DOHH2 (cell line): ENCODE data around the gene ASAP2.

Source experiments
- H3F3A ChIP-seq: fragments of 200-600 bp; sonication (generic), shearing (Covaris generic); 2 replicates; pipeline ENCODE4 v1.6.0; 2016; ENCODE audit warnings: antibody characterized with exemption, mild to moderate bottlenecking; ENCODE audit not compliant: control insufficient read depth, insufficient read depth
- H3K27ac ChIP-seq: fragments of 200-600 bp; sonication (generic); 2 replicates; pipeline ENCODE4 v1.5.1; 2014; ENCODE audit warnings: low read depth, mild to moderate bottlenecking, low read length, moderate library complexity
- H3K27me3 ChIP-seq: fragments of 200-600 bp; sonication (generic); 2 replicates; pipeline ENCODE4 v1.6.1; 2014; ENCODE audit warnings: mild to moderate bottlenecking, low read length, mixed read lengths; ENCODE audit not compliant: control insufficient read depth
- H3K36me3 ChIP-seq: fragments of 200-600 bp; sonication (generic); 2 replicates; pipeline ENCODE4 v1.6.1; 2014; ENCODE audit warnings: mild to moderate bottlenecking, low read length, moderate library complexity, mixed read lengths; ENCODE audit not compliant: control insufficient read depth
- H3K4me1 ChIP-seq: fragments of 200-600 bp; sonication (generic); 2 replicates; pipeline ENCODE4 v1.6.1; 2014; ENCODE audit warnings: mild to moderate bottlenecking, low read length, mixed read lengths; ENCODE audit not compliant: control insufficient read depth
- H3K4me2 ChIP-seq: fragments of 200-600 bp; sonication (generic); 2 replicates; pipeline ENCODE4 v1.6.0; 2014; ENCODE audit warnings: mild to moderate bottlenecking, low read length, moderate library complexity
- H3K4me3 ChIP-seq: fragments of 200-600 bp; sonication (generic); 2 replicates; pipeline ENCODE4 v1.5.1; 2014; ENCODE audit warnings: mild to moderate bottlenecking, low read length, mixed read lengths
- H3K79me2 ChIP-seq: fragments of 200-600 bp; sonication (generic); 2 replicates; pipeline ENCODE4 v1.6.1; 2014; ENCODE audit warnings: mild to moderate bottlenecking, low read length, mixed read lengths; ENCODE audit not compliant: control insufficient read depth
- H3K9me2 ChIP-seq: fragments of 200-600 bp; sonication (generic); replicated peaks from 2 replicates; pipeline ENCODE4 v1.6.1; 2014; ENCODE audit warnings: mild to moderate bottlenecking, low read length, mixed read lengths; ENCODE audit not compliant: control insufficient read depth
- H3K9me3 ChIP-seq: fragments of 200-600 bp; sonication (generic); 2 replicates; pipeline ENCODE4 v1.6.1; 2014; ENCODE audit warnings: antibody characterized with exemption, low read length, mixed read lengths; ENCODE audit not compliant: control insufficient read depth, insufficient read depth
- H4K20me1 ChIP-seq: fragments of 200-600 bp; sonication (generic); 2 replicates; pipeline ENCODE4 v1.6.0; 2014; ENCODE audit warnings: low read depth, mild to moderate bottlenecking, antibody characterized with exemption, low read length, moderate library complexity; ENCODE audit not compliant: control insufficient read depth, insufficient read depth
- CTCF ChIP-seq: fragments of 200-600 bp; sonication (generic); IDR thresholded peaks from one replicate; pipeline ENCODE4 v1.5.1; 2014; ENCODE audit warnings: antibody characterized with exemption, mild to moderate bottlenecking, low read depth, low read length; ENCODE audit not compliant: poor library complexity, severe bottlenecking
- EZH2phosphoT487 ChIP-seq: fragments of 200-600 bp; sonication (generic); IDR thresholded peaks from 2 replicates; pipeline ENCODE4 v1.6.1; 2017; ENCODE audit warnings: borderline replicate concordance, mild to moderate bottlenecking, antibody characterized with exemption, low read length, moderate library complexity, mixed read lengths

The ASAP2 gene

GRCh38 chr2:9228088-9228751 is 21.6 kb downstream of the ASAP2 start:
- Histone ChIP-seq H3K27me3 (peaks cover 25% of the 10 kb centered on the region; the same call in 1 of the 2 replicates), H3K36me3 (no peaks in the 10 kb centered on the region), H4K20me1 (no peaks in the 10 kb centered on the region), H3K9me3 (no peaks in the 10 kb centered on the region), H3K4me3 (no peak overlapping the region), H3K9me2 (no peaks in the 10 kb centered on the region), H3K79me2 (no peaks in the 10 kb centered on the region), H3K4me2 (no peak overlapping the region), H3K27ac (no peak overlapping the region), H3K4me1 (no peaks in the 10 kb centered on the region), H3F3A (no peaks in the 10 kb centered on the region)
- TF ChIP-seq CTCF (no peak), EZH2phosphoT487 (no peak)

- H3K36me3 ChIP-seq: no peaks in the 10 kb centered on the region
- TF ChIP-seq EZH2phosphoT487: no peak
- TF ChIP-seq CTCF: no peak
- no peaks in the 10 kb centered on the region for H3K9me2 ChIP-seq
- peaks cover 26% of the 10 kb centered on the region; the same call in 1 of the 2 replicates for H3K27me3 ChIP-seq
- H3K4me2 ChIP-seq: no peak overlapping the region
- no peak overlapping the region for H3K4me3 ChIP-seq
- H3K79me2 ChIP-seq: no peaks in the 10 kb centered on the region
- no peaks in the 10 kb centered on the region for H3K9me3 ChIP-seq
- no peak overlapping the region for H3K27ac ChIP-seq
- no peaks in the 10 kb centered on the region for H3F3A ChIP-seq
- H3K4me1 ChIP-seq: no peaks in the 10 kb centered on the region
- H4K20me1 ChIP-seq: no peaks in the 10 kb centered on the region
These were observed 22.3 kb downstream of the ASAP2 start for GRCh38 chr2:9228781-9229469.

- no peaks in the 10 kb centered on the region for H3K9me3 ChIP-seq
- no peaks in the 10 kb centered on the region for H3F3A ChIP-seq
- no peaks in the 10 kb centered on the region for H4K20me1 ChIP-seq
- no peak overlapping the region for H3K27ac ChIP-seq
- H3K4me2 ChIP-seq: no peak overlapping the region
- peaks cover 26% of the 10 kb centered on the region; the same call in 1 of the 2 replicates for H3K27me3 ChIP-seq
- no peak overlapping the region for H3K4me3 ChIP-seq
- no peaks in the 10 kb centered on the region for H3K79me2 ChIP-seq
- no peaks in the 10 kb centered on the region for H3K4me1 ChIP-seq
- TF ChIP-seq EZH2phosphoT487 (no peak), CTCF (no peak)
- no peaks in the 10 kb centered on the region for H3K36me3 ChIP-seq
- H3K9me2 ChIP-seq: no peaks in the 10 kb centered on the region
These were observed 22.8 kb downstream of the ASAP2 start for GRCh38 chr2:9229470-9229820.
